Measurements from ENCODE around the gene LGALS16. TPM values are rescaled to one million over a fixed set of nuclear protein-coding genes. Genes with fewer than 3 reads are reported as not detected.
A peak's percentile ranks its signal among the peaks of the same experiment; 100 is the strongest.
"Not testable (repeated sequence)": the region's sequence is repeated elsewhere in the genome, so short reads cannot be mapped to it uniquely, and the experiment has no call there.

LGALS16 gene
- total RNA-seq, 1 donor from 2014 or later, result not detected

DNA sequence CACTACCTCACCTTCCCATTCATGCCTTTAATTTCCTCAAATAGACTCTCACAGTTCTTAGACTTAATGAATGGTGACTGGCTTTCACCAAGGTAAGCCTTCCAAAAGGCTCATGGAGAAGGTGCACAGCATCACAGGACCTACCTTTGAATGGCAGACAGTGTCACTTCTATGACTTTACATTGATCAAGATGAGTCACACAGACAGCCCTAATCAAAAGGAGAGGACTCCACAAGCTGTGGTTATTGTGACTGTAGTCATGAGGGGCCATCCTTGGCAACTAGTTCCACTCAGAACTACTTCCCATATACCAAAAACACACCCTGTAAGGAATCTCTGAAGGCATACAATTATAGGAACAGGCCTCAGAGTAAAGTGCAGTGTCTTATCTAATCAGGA, 5.9 kb downstream of the LGALS16 start:
- TF ChIP-seq, protein P1, sequence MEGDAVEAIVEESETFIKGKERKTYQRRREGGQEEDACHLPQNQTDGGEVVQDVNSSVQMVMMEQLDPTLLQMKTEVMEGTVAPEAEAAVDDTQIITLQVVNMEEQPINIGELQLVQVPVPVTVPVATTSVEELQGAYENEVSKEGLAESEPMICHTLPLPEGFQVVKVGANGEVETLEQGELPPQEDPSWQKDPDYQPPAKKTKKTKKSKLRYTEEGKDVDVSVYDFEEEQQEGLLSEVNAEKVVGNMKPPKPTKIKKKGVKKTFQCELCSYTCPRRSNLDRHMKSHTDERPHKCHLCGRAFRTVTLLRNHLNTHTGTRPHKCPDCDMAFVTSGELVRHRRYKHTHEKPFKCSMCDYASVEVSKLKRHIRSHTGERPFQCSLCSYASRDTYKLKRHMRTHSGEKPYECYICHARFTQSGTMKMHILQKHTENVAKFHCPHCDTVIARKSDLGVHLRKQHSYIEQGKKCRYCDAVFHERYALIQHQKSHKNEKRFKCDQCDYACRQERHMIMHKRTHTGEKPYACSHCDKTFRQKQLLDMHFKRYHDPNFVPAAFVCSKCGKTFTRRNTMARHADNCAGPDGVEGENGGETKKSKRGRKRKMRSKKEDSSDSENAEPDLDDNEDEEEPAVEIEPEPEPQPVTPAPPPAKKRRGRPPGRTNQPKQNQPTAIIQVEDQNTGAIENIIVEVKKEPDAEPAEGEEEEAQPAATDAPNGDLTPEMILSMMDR (IDR thresholded peaks at IDR 0.05; ENCODE audit: borderline replicate concordance), result no peak
- DNase-seq, result no peak
- no peak overlapping the region for H3K27ac ChIP-seq (replicated peaks)
- peaks cover 82% of the 10 kb centered on the region for H3K27me3 ChIP-seq (ENCODE audit: low read depth)
- no peaks in the 10 kb centered on the region for H3K9me3 ChIP-seq (replicated peaks)
- no peak overlapping the region for H3K4me3 ChIP-seq
- H3K36me3 ChIP-seq, result no peaks in the 10 kb centered on the region
- intact Hi-C loops (cut with micrococcal nuclease), result no loop called here
- no peaks in the 10 kb centered on the region for H3K4me1 ChIP-seq

DNA sequence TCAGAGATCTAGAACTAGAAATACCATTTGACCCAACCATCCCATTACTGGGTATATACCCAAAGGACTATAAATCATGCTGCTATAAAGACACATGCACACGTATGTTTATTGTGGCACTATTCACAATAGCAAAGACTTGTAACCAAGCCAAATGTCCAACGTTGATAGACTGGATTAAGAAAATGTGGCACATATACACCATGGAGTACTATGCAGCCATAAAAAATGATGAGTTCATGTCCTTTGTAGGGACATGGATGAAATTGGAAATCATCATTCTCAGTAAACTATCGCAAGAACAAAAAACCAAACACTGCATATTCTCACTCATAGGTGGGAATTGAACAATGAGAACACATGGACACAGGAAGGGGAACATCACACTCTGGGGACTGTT, 14.1 kb downstream of the LGALS16 start:
- H3K27ac ChIP-seq (replicated peaks); DNase-seq; H3K4me3 ChIP-seq; intact Hi-C loops (cut with micrococcal nuclease); H3K4me1 ChIP-seq; H3K9me3 ChIP-seq (replicated peaks); H3K36me3 ChIP-seq: not testable (repeated sequence)
- peaks cover 38% of the 10 kb centered on the region for H3K27me3 ChIP-seq (ENCODE audit: low read depth)

DNA sequence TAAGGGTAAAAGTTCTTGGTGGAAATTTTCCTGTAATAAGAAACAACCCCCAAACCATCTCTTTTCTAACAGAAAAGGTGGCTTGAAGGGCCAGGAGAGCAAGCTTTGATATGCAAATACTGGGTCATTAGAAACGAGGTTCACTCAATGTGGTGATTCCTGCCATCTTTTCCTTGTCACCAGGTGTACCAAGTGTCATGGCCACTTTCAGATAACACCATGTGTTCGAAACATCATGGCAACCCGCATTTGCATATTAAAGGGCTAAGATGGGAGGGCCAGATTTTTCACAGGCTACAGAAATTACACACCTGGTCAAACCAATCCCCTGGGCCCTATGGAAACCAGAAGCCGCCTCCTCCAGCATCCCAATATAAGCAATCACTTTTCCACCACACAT, 15.3 kb downstream of the LGALS16 start:
- TF ChIP-seq, protein P1 (IDR thresholded peaks at IDR 0.05; ENCODE audit: borderline replicate concordance), result no peak
- intact Hi-C loops (cut with micrococcal nuclease), result no loop called here
- no peak for DNase-seq
- Histone ChIP-seq H3K4me3 (no peak overlapping the region), H3K27ac (replicated peaks) (no peak overlapping the region), H3K36me3 (no peaks in the 10 kb centered on the region), H3K27me3 (ENCODE audit: low read depth) (peaks cover 35% of the 10 kb centered on the region), H3K9me3 (replicated peaks) (no peaks in the 10 kb centered on the region), H3K4me1 (no peaks in the 10 kb centered on the region)

DNA sequence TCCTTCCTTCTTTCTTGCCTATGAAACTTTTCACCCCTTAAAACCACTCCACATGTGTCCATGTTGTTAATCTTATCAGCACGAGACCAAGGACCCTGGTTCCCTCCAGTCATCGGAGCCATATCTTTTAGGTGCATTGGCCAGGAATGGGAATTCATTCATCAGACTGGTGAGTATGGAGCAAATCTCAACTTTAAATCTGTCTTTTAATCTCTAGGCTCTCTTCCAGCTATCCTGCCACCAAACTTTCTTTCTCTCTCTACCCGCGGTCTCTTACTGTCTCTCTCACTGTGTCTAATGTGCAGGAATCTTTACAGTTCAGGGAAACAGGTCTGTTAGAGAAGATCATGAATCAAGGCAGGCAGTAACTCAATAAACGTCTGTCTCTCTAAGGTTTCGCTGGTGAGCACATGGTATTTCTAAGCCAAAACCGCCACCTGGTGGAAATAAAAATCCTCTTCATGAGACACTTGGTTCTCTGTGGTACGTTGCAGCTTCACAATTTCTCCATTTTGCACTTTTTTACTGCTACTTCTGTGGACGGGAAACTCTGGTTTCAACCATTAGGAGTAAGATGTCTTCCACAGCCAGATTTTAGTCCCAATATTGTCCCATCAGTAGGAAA, 16.1 kb downstream of the LGALS16 start:
- H3K27me3 ChIP-seq (ENCODE audit: low read depth), result peaks cover 27% of the 10 kb centered on the region
- no peaks in the 10 kb centered on the region for H3K36me3 ChIP-seq
- H3K27ac ChIP-seq (replicated peaks), result no peak overlapping the region
- intact Hi-C loops (cut with micrococcal nuclease), result no loop called here
- H3K9me3 ChIP-seq (replicated peaks), result no peaks in the 10 kb centered on the region
- no peaks in the 10 kb centered on the region for H3K4me1 ChIP-seq
- TF ChIP-seq, protein P1 (IDR thresholded peaks at IDR 0.05; ENCODE audit: borderline replicate concordance), result peak; percentile 60
- no peak for DNase-seq
- H3K4me3 ChIP-seq, result no peak overlapping the region

DNA sequence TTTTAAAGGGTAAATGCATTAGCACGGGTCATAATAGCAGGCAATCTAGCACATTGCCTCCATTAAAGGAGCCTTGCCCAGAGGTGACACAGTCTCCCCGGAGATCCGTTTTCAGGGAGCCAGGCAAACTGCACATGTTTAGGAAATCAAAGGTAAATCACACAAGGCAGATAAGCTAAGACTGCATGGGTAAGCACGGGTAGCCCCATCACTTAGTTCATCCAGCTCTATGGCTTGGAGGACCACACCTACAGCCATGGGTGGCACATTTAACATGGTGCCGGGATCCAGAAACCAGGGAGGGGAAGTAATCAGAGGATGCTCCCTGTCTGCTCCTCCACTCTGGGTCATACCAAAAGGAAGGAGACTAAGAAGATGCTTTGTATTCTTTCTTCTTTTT, 16.8 kb downstream of the LGALS16 start:
- TF ChIP-seq, protein P1 (IDR thresholded peaks at IDR 0.05; ENCODE audit: borderline replicate concordance), result no peak
- peaks cover 22% of the 10 kb centered on the region for H3K27me3 ChIP-seq (ENCODE audit: low read depth)
- H3K9me3 ChIP-seq (replicated peaks), result no peaks in the 10 kb centered on the region
- no peak for DNase-seq
- H3K4me3 ChIP-seq, result no peak overlapping the region
- no peak overlapping the region for H3K27ac ChIP-seq (replicated peaks)
- intact Hi-C loops (cut with micrococcal nuclease), result no loop called here
- no peaks in the 10 kb centered on the region for H3K36me3 ChIP-seq
- no peaks in the 10 kb centered on the region for H3K4me1 ChIP-seq

DNA sequence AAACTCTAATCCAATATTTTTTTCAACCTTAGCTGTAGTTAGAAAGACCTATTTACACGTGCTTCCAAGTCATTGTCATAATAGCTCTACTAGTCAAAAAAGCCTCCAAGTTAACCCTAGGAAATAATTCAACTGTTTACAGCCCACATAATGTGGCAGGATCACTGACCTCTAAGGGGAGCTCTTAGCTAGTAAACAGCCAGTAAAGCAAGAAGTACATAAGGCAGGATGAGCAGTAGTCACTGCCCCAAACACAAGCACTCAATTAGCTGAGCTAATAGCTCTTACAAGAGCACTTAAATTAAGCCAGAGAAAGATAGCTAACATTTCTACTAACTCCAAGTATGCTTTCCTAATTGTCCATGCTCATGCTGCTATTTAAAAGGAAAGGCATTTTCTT, 18.1 kb downstream of the LGALS16 start:
- Histone ChIP-seq H3K27me3 (ENCODE audit: low read depth) (peaks cover 22% of the 10 kb centered on the region), H3K4me1 (peaks cover 11% of the 10 kb centered on the region)
- H3K4me3 ChIP-seq; H3K36me3 ChIP-seq; intact Hi-C loops (cut with micrococcal nuclease); DNase-seq; H3K9me3 ChIP-seq (replicated peaks); H3K27ac ChIP-seq (replicated peaks): not testable (repeated sequence)

Measured in left ventricle myocardium inferior (tissue), 1 donor.